ENCODE measurements around the gene NR3C1. TPM values are rescaled to one million over a fixed set of nuclear protein-coding genes. Genes with fewer than 3 reads are reported as not detected.
"Not testable (repeated sequence)": the region's sequence is repeated elsewhere in the genome, so short reads cannot be mapped to it uniquely, and the experiment has no call there.

Gene NR3C1
- total and polyA plus RNA-seq, 7 experiments from 2014 or later, result 68.0 to 140 (median 100.0) TPM

GRCh38 chr5:143340891-143341685 lies 62.4 kb downstream of the NR3C1 start:
- no peaks in the 10 kb centered on the region for H3K9me3 ChIP-seq (ENCODE audit: control insufficient read depth in 2 of 3, low read length in 3 of 3)
- H3K4me1 ChIP-seq (ENCODE audit: control insufficient read depth in 2 of 2, insufficient read depth in 2 of 2, low read length in 2 of 2), result peaks cover 0 to 8% of the 10 kb centered on the region in 2 donors
- intact Hi-C loops (cut with micrococcal nuclease), result loop anchor here in 1 of 2 donors (1.0 kb wide), 1 partner anchor 9 kb away; no protein-coding TSS in a partner anchor
- ATAC-seq (no peak), DNase-seq (no peak)
- no peaks in the 10 kb centered on the region for H3K27me3 Mint-ChIP-seq
- no peak overlapping the region for H3K4me3 ChIP-seq (ENCODE audit: low read length)
- peaks cover 0 to 4% (median 0%) of the 10 kb centered on the region in 11 donors for H3K9me3 Mint-ChIP-seq
- peak overlapping the region in 2 of 9 donors; percentile 13 to 48 for H3K27ac Mint-ChIP-seq
- H3K27ac ChIP-seq (ENCODE audit: low read depth, low read length), result no peak overlapping the region
- CTCF ChIA-PET, result no interaction called here
- H3K4me3 Mint-ChIP-seq, result no peak overlapping the region
- H3K27me3 ChIP-seq (ENCODE audit: control insufficient read depth in 2 of 2, insufficient read depth in 2 of 2, low read length in 2 of 2), result no peaks in the 10 kb centered on the region
- peaks cover 23 to 59% (median 54%) of the 10 kb centered on the region in 7 donors for H3K4me1 Mint-ChIP-seq
- peaks cover 0 to 22% (median 13%) of the 10 kb centered on the region in 5 donors for H3K36me3 Mint-ChIP-seq
- POLR2A ChIA-PET, result no interaction called here
- H3K36me3 ChIP-seq (ENCODE audit: control insufficient read depth in 2 of 3, insufficient read depth in 3 of 3, low read length in 3 of 3), result no peaks in the 10 kb centered on the region

- peaks cover 0 to 3% (median 0%) of the 10 kb centered on the region in 11 donors for H3K9me3 Mint-ChIP-seq
- ChIA-PET CTCF (no interaction called here), POLR2A (no interaction called here)
- Histone ChIP-seq H3K9me3 (ENCODE audit: control insufficient read depth in 2 of 3, low read length in 3 of 3) (no peaks in the 10 kb centered on the region), H3K36me3 (ENCODE audit: control insufficient read depth in 2 of 3, insufficient read depth in 3 of 3, low read length in 3 of 3) (no peaks in the 10 kb centered on the region), H3K4me3 (ENCODE audit: low read length) (no peak overlapping the region), H3K27me3 (ENCODE audit: control insufficient read depth in 2 of 2, insufficient read depth in 2 of 2, low read length in 2 of 2) (no peaks in the 10 kb centered on the region), H3K27ac (ENCODE audit: low read depth, low read length) (no peak overlapping the region), H3K4me1 (ENCODE audit: control insufficient read depth in 2 of 2, insufficient read depth in 2 of 2, low read length in 2 of 2) (peaks cover 0 to 8% of the 10 kb centered on the region in 2 donors)
- H3K4me1 Mint-ChIP-seq, result peaks cover 20 to 65% (median 51%) of the 10 kb centered on the region in 7 donors
- no peaks in the 10 kb centered on the region for H3K27me3 Mint-ChIP-seq
- H3K36me3 Mint-ChIP-seq, result peaks cover 0 to 35% (median 22%) of the 10 kb centered on the region in 5 donors
- intact Hi-C loops (cut with micrococcal nuclease), result no loop called here
- ATAC-seq, result no peak
- H3K4me3 Mint-ChIP-seq, result no peak overlapping the region
- peak overlapping the region in 7 of 9 donors; percentile 2 to 60 (median 32) for H3K27ac Mint-ChIP-seq
- DNase-seq, result no peak
Measured at GRCh38 chr5:143338658-143339366, 64.7 kb downstream of the NR3C1 start.

- H3K9me3 ChIP-seq (ENCODE audit: control insufficient read depth in 2 of 3, low read length in 3 of 3), result no peaks in the 10 kb centered on the region
- H3K9me3 Mint-ChIP-seq, result peaks cover 0 to 3% (median 0%) of the 10 kb centered on the region in 11 donors
- intact Hi-C loops (cut with micrococcal nuclease), result no loop called here
- DNase-seq, result no peak
- no peak overlapping the region for H3K4me3 ChIP-seq (ENCODE audit: low read length)
- H3K27me3 ChIP-seq (ENCODE audit: control insufficient read depth in 2 of 2, insufficient read depth in 2 of 2, low read length in 2 of 2), result no peaks in the 10 kb centered on the region
- ChIA-PET POLR2A (no interaction called here), CTCF (no interaction called here)
- peaks cover 0 to 42% (median 26%) of the 10 kb centered on the region in 5 donors for H3K36me3 Mint-ChIP-seq
- no peak overlapping the region for H3K27ac Mint-ChIP-seq
- H3K4me1 Mint-ChIP-seq, result peaks cover 17 to 62% (median 44%) of the 10 kb centered on the region in 7 donors
- no peaks in the 10 kb centered on the region for H3K27me3 Mint-ChIP-seq
- H3K36me3 ChIP-seq (ENCODE audit: control insufficient read depth in 2 of 3, insufficient read depth in 3 of 3, low read length in 3 of 3), result no peaks in the 10 kb centered on the region
- H3K4me1 ChIP-seq (ENCODE audit: control insufficient read depth in 2 of 2, insufficient read depth in 2 of 2, low read length in 2 of 2), result peaks cover 0 to 2% of the 10 kb centered on the region in 2 donors
- H3K4me3 Mint-ChIP-seq, result no peak overlapping the region
- no peak overlapping the region for H3K27ac ChIP-seq (ENCODE audit: low read depth, low read length)
- ATAC-seq, result no peak
Measured at GRCh38 chr5:143337946-143338345, 65.5 kb downstream of the NR3C1 start.

- Histone ChIP-seq H3K36me3 (ENCODE audit: control insufficient read depth in 2 of 3, insufficient read depth in 3 of 3, low read length in 3 of 3) (no peaks in the 10 kb centered on the region), H3K4me3 (ENCODE audit: low read length) (no peak overlapping the region), H3K27ac (ENCODE audit: low read depth, low read length) (no peak overlapping the region), H3K4me1 (ENCODE audit: control insufficient read depth in 2 of 2, insufficient read depth in 2 of 2, low read length in 2 of 2) (no peaks in the 10 kb centered on the region), H3K9me3 (ENCODE audit: control insufficient read depth in 2 of 3, low read length in 3 of 3) (no peaks in the 10 kb centered on the region), H3K27me3 (ENCODE audit: control insufficient read depth in 2 of 2, insufficient read depth in 2 of 2, low read length in 2 of 2) (no peaks in the 10 kb centered on the region)
- H3K9me3 Mint-ChIP-seq, result peaks cover 0 to under 1% (median 0%) of the 10 kb centered on the region in 11 donors
- H3K27me3 Mint-ChIP-seq, result no peaks in the 10 kb centered on the region
- ChIA-PET CTCF (no interaction called here), POLR2A (interaction anchor here (1.3 kb wide), 1 partner anchor 13 kb away, joined by 6 read pairs; no protein-coding TSS in a partner anchor)
- peak overlapping the region in 2 of 9 donors; percentile 25 to 63 for H3K27ac Mint-ChIP-seq
- intact Hi-C loops (cut with micrococcal nuclease), result no loop called here
- DNase-seq (no peak), ATAC-seq (no peak)
- H3K36me3 Mint-ChIP-seq, result peaks cover 0 to 51% (median 25%) of the 10 kb centered on the region in 5 donors
- peaks cover 7 to 55% (median 36%) of the 10 kb centered on the region in 7 donors for H3K4me1 Mint-ChIP-seq
- H3K4me3 Mint-ChIP-seq, result no peak overlapping the region
Measured at GRCh38 chr5:143336485-143336884, 67.0 kb downstream of the NR3C1 start.

GRCh38 chr5:143334903-143335302 lies 68.6 kb downstream of the NR3C1 start:
- Histone ChIP-seq H3K9me3 (ENCODE audit: control insufficient read depth in 2 of 3, low read length in 3 of 3) (no peaks in the 10 kb centered on the region), H3K36me3 (ENCODE audit: control insufficient read depth in 2 of 3, insufficient read depth in 3 of 3, low read length in 3 of 3) (no peaks in the 10 kb centered on the region), H3K27ac (ENCODE audit: low read depth, low read length) (no peak overlapping the region), H3K4me3 (ENCODE audit: low read length) (no peak overlapping the region), H3K4me1 (ENCODE audit: control insufficient read depth in 2 of 2, insufficient read depth in 2 of 2, low read length in 2 of 2) (no peaks in the 10 kb centered on the region), H3K27me3 (ENCODE audit: control insufficient read depth in 2 of 2, insufficient read depth in 2 of 2, low read length in 2 of 2) (no peaks in the 10 kb centered on the region)
- Mint-ChIP-seq H3K4me3 (no peak overlapping the region), H3K36me3 (peaks cover 0 to 47% (median 23%) of the 10 kb centered on the region in 5 donors), H3K9me3 (peaks cover 0 to 6% (median 0%) of the 10 kb centered on the region in 11 donors), H3K27me3 (no peaks in the 10 kb centered on the region), H3K4me1 (peaks cover 13 to 54% (median 35%) of the 10 kb centered on the region in 7 donors), H3K27ac (peak overlapping the region in 1 of 9 donors; percentile 22)
- DNase-seq (no peak), ATAC-seq (no peak)
- ChIA-PET CTCF (no interaction called here), POLR2A (no interaction called here)
- intact Hi-C loops (cut with micrococcal nuclease), result no loop called here

GRCh38 chr5:143334380-143334779 lies 69.1 kb downstream of the NR3C1 start:
- H3K36me3 ChIP-seq (ENCODE audit: control insufficient read depth in 2 of 3, insufficient read depth in 3 of 3, low read length in 3 of 3); H3K9me3 Mint-ChIP-seq; ATAC-seq; CTCF ChIA-PET; H3K27ac Mint-ChIP-seq; intact Hi-C loops (cut with micrococcal nuclease); DNase-seq; H3K9me3 ChIP-seq (ENCODE audit: control insufficient read depth in 2 of 3, low read length in 3 of 3); H3K4me1 ChIP-seq (ENCODE audit: control insufficient read depth in 2 of 2, insufficient read depth in 2 of 2, low read length in 2 of 2); POLR2A ChIA-PET; H3K27me3 ChIP-seq (ENCODE audit: control insufficient read depth in 2 of 2, insufficient read depth in 2 of 2, low read length in 2 of 2); H3K4me3 ChIP-seq (ENCODE audit: low read length); H3K27me3 Mint-ChIP-seq; H3K27ac ChIP-seq (ENCODE audit: low read depth, low read length); H3K4me3 Mint-ChIP-seq: not testable (repeated sequence)
- Mint-ChIP-seq H3K4me1 (peaks cover 9 to 49% (median 30%) of the 10 kb centered on the region in 7 donors), H3K36me3 (peaks cover 0 to 42% (median 20%) of the 10 kb centered on the region in 5 donors)

Measured in naive thymus-derived CD4-positive, alpha-beta T cell (primary cell).